ENCODE data around the gene SECISBP2L.
A peak's percentile ranks its signal among the peaks of the same experiment; 100 is the strongest.

The SECISBP2L gene

GRCh38 chr15:49046220-49047102 lies at the start of gene SECISBP2L:
SECISBP2L (minus strand) TSS chr15:49046446; CDS start chr15:49046299, 147 bp downstream.
- Histone ChIP-seq H3K27me3 (ENCODE audit: insufficient read depth, low read depth, severe bottlenecking) (no peaks in the 10 kb centered on the region), H3K9me3 (ENCODE audit: severe bottlenecking) (no peaks in the 10 kb centered on the region), H3K36me3 (peaks cover 3% of the 10 kb centered on the region; the same call in 1 of the 2 replicates), H3K4me3 (ENCODE audit: low read depth, low read length) (peak within 1 kb of the TSS; percentile 95), H3K27ac (peak within 1 kb of the TSS; percentile 69)
- TF ChIP-seq CTCF (IDR thresholded peaks at IDR 0.05; ENCODE audit: low read depth, low read length): peak; percentile 86
- DNase-seq: peak; percentile 97

- no peak for DNase-seq
- Histone ChIP-seq H3K9me3 (ENCODE audit: severe bottlenecking) (no peaks in the 10 kb centered on the region), H3K36me3 (no peaks in the 10 kb centered on the region), H3K27me3 (ENCODE audit: insufficient read depth, low read depth, severe bottlenecking) (no peaks in the 10 kb centered on the region), H3K4me3 (ENCODE audit: low read depth, low read length) (no peak overlapping the region), H3K27ac (no peak overlapping the region)
- TF ChIP-seq CTCF (IDR thresholded peaks at IDR 0.05; ENCODE audit: low read depth, low read length): no peak
These were observed 48.7 kb upstream of the SECISBP2L start for GRCh38 chr15:49094923-49095322.

- no peaks in the 10 kb centered on the region for H3K36me3 ChIP-seq
These were observed 47.2 kb upstream of the SECISBP2L start for GRCh38 chr15:49093252-49094105.

GRCh38 chr15:49088996-49089395 lies 42.8 kb upstream of the SECISBP2L start:
- no peak for DNase-seq

More at GRCh38 chr15:49093252-49094105, 47.2 kb upstream of the SECISBP2L start:
- TF ChIP-seq CTCF (IDR thresholded peaks at IDR 0.05; ENCODE audit: low read depth, low read length): no peak
- Histone ChIP-seq H3K27ac (no peak overlapping the region), H3K9me3 (ENCODE audit: severe bottlenecking) (no peaks in the 10 kb centered on the region), H3K27me3 (ENCODE audit: insufficient read depth, low read depth, severe bottlenecking) (no peaks in the 10 kb centered on the region), H3K4me3 (ENCODE audit: low read depth, low read length) (no peak overlapping the region)
- DNase-seq: no peak

More at GRCh38 chr15:49088996-49089395, 42.8 kb upstream of the SECISBP2L start:
- H3K36me3 ChIP-seq: no peaks in the 10 kb centered on the region
- H3K9me3 ChIP-seq (ENCODE audit: severe bottlenecking): no peaks in the 10 kb centered on the region
- H3K27me3 ChIP-seq (ENCODE audit: insufficient read depth, low read depth, severe bottlenecking): no peaks in the 10 kb centered on the region
- no peak for TF ChIP-seq CTCF (IDR thresholded peaks at IDR 0.05; ENCODE audit: low read depth, low read length)
- H3K27ac ChIP-seq: no peak overlapping the region
- H3K4me3 ChIP-seq (ENCODE audit: low read depth, low read length): no peak overlapping the region
